Measurements from ENCODE around the gene ARHGAP26. TPM values are rescaled to one million over a fixed set of nuclear protein-coding genes. Genes with fewer than 3 reads are reported as not detected.

ARHGAP26 gene
- total RNA-seq, 6 experiments from 2014 or later = 6.7 to 14.5 (median 8.3) TPM

DNA sequence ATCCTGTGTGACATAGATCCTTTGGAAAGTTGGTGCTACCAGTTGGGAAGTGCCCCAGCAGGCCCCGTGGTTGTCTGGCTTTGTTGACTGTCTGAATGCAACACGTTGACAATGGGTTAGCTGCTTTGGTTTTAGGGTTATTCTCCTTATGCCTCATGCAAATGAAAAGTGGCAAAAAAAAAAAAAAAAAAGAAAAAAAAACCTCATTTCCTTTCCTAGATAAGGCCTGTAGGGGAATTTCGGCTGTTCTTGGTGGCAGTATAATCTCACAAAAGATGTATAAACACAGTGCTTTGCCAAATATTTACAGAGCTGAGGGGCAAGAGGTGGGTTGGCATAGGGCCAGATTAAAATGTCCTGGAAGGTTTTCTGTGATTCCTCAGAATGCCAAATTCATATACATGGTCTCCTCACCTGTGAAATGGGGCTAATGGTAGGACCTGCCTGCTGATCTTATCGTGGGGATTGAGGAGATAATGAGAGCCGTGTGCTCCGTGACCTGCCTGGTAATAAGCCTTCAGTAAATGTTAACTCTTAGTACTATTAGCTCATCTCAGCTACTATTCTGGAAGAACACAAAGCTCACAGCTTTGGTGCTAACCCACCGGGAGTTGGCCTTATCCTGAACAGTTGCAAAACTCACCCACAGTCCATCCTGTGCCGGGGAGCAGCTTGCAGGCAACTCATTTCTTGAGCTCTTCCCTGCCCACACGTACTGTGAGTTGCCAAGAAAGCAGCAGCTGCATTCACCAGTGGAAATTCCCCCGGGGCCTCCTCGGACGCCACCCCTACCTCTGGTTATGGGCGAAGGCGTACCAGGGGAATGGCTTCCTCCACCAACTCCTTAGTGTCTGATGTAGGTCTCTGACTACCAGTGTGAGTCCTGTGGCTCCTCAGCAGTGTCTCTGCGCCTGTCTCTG is 413.0 kb downstream of the ARHGAP26 start:
- peak; percentile 78 to 84 (median 81) for ATAC-seq
- no peaks in the 10 kb centered on the region for H3K9me3 ChIP-seq
- 17% methylated on average over 11 of the region's 15 CpGs for WGBS (ENCODE audit: insufficient coverage, low coverage, low lambda C conversion rate, missing lambda C conversion rate)

DNA sequence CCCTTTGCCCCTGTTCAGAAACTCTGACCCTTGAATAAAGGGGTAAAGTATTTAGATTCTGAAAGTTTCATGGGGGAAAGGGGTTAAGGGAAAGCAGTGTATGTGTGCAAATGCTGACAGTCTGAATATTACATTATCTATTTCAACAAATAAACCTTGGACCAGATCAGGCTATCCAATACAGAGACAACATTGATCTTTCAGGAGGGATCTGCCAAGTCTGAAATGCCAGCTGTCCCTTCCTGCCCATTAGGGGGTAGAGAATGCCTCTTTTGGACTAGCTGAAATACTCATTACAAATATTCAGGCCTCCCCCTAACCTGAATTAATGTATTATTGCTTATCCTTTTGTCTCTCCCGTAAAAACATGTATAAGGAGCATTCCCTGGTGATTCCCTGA is 413.8 kb downstream of the ARHGAP26 start:
- peak; percentile 60 to 76 (median 70) for ATAC-seq
- intact Hi-C loops (cut with DNase I) = no loop called here
- H3K4me1 ChIP-seq = peaks cover 0 to 26% (median 9%) of the 10 kb centered on the region in 4 donors
- DNase-seq = no peak
- H3K4me3 ChIP-seq = no peak overlapping the region
- peak overlapping the region in 2 of 3 donors; percentile 42 to 63 for H3K27ac ChIP-seq
- WGBS (ENCODE audit: insufficient coverage, low coverage, low lambda C conversion rate, missing lambda C conversion rate) = 13% methylated on average over 1 of the region's 1 CpG
- no peaks in the 10 kb centered on the region for H3K27me3 ChIP-seq
- H3K9me3 ChIP-seq = no peaks in the 10 kb centered on the region
- H3K36me3 ChIP-seq = no peaks in the 10 kb centered on the region
- TF ChIP-seq POLR2A (IDR thresholded peaks at IDR 0.05) = no peak
- no peak for TF ChIP-seq CTCF (IDR thresholded peaks at IDR 0.05)

More for the DNA sequence above, 413.0 kb downstream of the ARHGAP26 start:
- intact Hi-C loops (cut with DNase I) = no loop called here
- H3K4me1 ChIP-seq = peaks cover 0 to 26% (median 9%) of the 10 kb centered on the region in 4 donors
- H3K27me3 ChIP-seq = no peaks in the 10 kb centered on the region
- peak overlapping the region; percentile 10 to 63 (median 42) for H3K27ac ChIP-seq
- peak; percentile 46 to 70 (median 61) for DNase-seq
- TF ChIP-seq CTCF (IDR thresholded peaks at IDR 0.05) = peak in 3 of 4 donors; percentile 15 to 22 (median 20)
- no peak for TF ChIP-seq POLR2A (IDR thresholded peaks at IDR 0.05)
- no peaks in the 10 kb centered on the region for H3K36me3 ChIP-seq
- no peak overlapping the region for H3K4me3 ChIP-seq

GRCh38 chr5:143186623-143187022 is 416.4 kb downstream of the ARHGAP26 start:
- DNase-seq (no peak), ATAC-seq (no peak)
- Histone ChIP-seq H3K27me3 (no peaks in the 10 kb centered on the region), H3K36me3 (no peaks in the 10 kb centered on the region), H3K4me3 (no peak overlapping the region), H3K27ac (no peak overlapping the region), H3K9me3 (no peaks in the 10 kb centered on the region), H3K4me1 (peaks cover 0 to 26% (median 9%) of the 10 kb centered on the region in 4 donors)
- TF ChIP-seq CTCF (IDR thresholded peaks at IDR 0.05) (no peak), POLR2A (IDR thresholded peaks at IDR 0.05) (no peak)
- intact Hi-C loops (cut with DNase I) = no loop called here

DNA sequence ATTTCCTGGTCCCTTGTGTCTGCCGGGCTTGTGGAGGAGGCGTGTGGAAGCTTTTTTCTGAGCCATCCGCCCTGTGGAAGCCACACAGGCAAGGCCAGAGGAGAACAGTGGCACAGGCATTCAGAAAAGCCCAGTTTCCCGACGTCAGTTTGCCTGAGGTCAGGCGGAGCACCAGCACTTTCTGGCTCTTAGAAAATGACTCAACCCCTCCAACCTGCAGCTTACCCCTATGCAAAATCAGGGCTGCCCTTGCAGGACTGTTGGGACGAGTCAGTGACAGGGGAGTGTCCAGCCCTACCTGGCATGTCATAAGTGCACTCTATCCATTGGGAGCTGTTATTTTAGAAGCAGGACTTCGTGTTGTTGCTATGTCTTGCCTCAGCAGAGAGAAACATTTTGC is 417.3 kb downstream of the ARHGAP26 start:
- H3K27ac ChIP-seq = no peak overlapping the region
- no peaks in the 10 kb centered on the region for H3K36me3 ChIP-seq
- H3K4me1 ChIP-seq = peaks cover 0 to 21% (median 7%) of the 10 kb centered on the region in 4 donors
- WGBS (ENCODE audit: insufficient coverage, low coverage, low lambda C conversion rate, missing lambda C conversion rate) = 83% methylated on average over 8 of the region's 8 CpGs
- intact Hi-C loops (cut with DNase I) = no loop called here
- no peak for TF ChIP-seq POLR2A (IDR thresholded peaks at IDR 0.05)
- no peak for TF ChIP-seq CTCF (IDR thresholded peaks at IDR 0.05)
- no peaks in the 10 kb centered on the region for H3K9me3 ChIP-seq
- ATAC-seq (no peak), DNase-seq (no peak)
- no peaks in the 10 kb centered on the region for H3K27me3 ChIP-seq
- H3K4me3 ChIP-seq = no peak overlapping the region
